OCI-LY1 (cell line): ENCODE data around the gene MRPL10.

Source experiments
- H2AFZ ChIP-seq: fragments of 200-600 bp; sonication (generic), shearing (Covaris generic); 2 replicates; pipeline ENCODE4 v1.6.0; 2014; ENCODE audit warnings: antibody characterized with exemption, mild to moderate bottlenecking, low read length
- H3F3A ChIP-seq: fragments of 200-600 bp; sonication (generic), shearing (Covaris generic); 2 replicates; pipeline ENCODE4 v1.6.0; 2014; ENCODE audit warnings: mild to moderate bottlenecking, antibody characterized with exemption, low read length, moderate library complexity; ENCODE audit not compliant: insufficient read depth
- H3K27ac ChIP-seq: fragments of 200-600 bp; sonication (generic); 2 replicates; pipeline ENCODE4 v1.5.1; 2014; ENCODE audit warnings: low read length, mixed run types, mild to moderate bottlenecking, low read depth; ENCODE audit not compliant: poor library complexity, severe bottlenecking
- H3K27me3 ChIP-seq: fragments of 200-600 bp; sonication (generic); 2 replicates; pipeline ENCODE4 v1.6.0; 2014; ENCODE audit warnings: antibody characterized with exemption, mild to moderate bottlenecking, low read length, moderate library complexity; ENCODE audit not compliant: insufficient read depth
- H3K36me3 ChIP-seq: fragments of 200-600 bp; sonication (generic); 2 replicates; pipeline ENCODE4 v1.6.1; 2014; ENCODE audit warnings: mild to moderate bottlenecking, antibody characterized with exemption, low read length, moderate library complexity, mixed read lengths; ENCODE audit not compliant: insufficient read depth
- H3K4me1 ChIP-seq: fragments of 200-600 bp; sonication (generic); 2 replicates; pipeline ENCODE4 v1.5.1; 2014; ENCODE audit warnings: mild to moderate bottlenecking, low read length, moderate library complexity; ENCODE audit not compliant: insufficient read depth, severe bottlenecking
- H3K4me2 ChIP-seq: fragments of 200-600 bp; sonication (generic), shearing (Covaris generic); 2 replicates; pipeline ENCODE4 v1.6.1; 2014; ENCODE audit warnings: low read length
- H3K4me3 ChIP-seq: fragments of 200-600 bp; sonication (generic); 2 replicates; pipeline ENCODE4 v1.5.1; 2014; ENCODE audit warnings: low read length, low read depth, mild to moderate bottlenecking, mixed read lengths; ENCODE audit not compliant: poor library complexity, severe bottlenecking
- H3K79me2 ChIP-seq: fragments of 200-600 bp; shearing (Covaris generic); 2 replicates; pipeline ENCODE4 v1.6.1; 2016; ENCODE audit warnings: mixed run types, low read length, mixed read lengths; ENCODE audit not compliant: insufficient read depth
- H3K9ac ChIP-seq: fragments of 200-600 bp; sonication (generic), shearing (Covaris generic); 2 replicates; pipeline ENCODE4 v1.6.1; 2014; ENCODE audit warnings: mild to moderate bottlenecking, low read length, mixed read lengths
- H3K9me2 ChIP-seq: fragments of 200-600 bp; sonication (generic), shearing (Covaris generic); 2 replicates; pipeline ENCODE4 v1.6.1; 2014; ENCODE audit warnings: low read depth, mild to moderate bottlenecking, low read length, mixed read lengths
- H3K9me3 ChIP-seq: fragments of 200-600 bp; shearing (Covaris generic); 2 replicates; pipeline ENCODE4 v1.6.1; 2014; ENCODE audit warnings: low read length, mixed read lengths
- H4K20me1 ChIP-seq: fragments of 200-600 bp; sonication (generic), shearing (Covaris generic); 2 replicates; pipeline ENCODE4 v1.6.0; 2016; ENCODE audit warnings: mild to moderate bottlenecking, low read length; ENCODE audit not compliant: insufficient read depth
- EZH2 ChIP-seq: fragments of 200-600 bp; sonication (generic), shearing (Covaris generic); IDR thresholded peaks from 2 replicates; pipeline ENCODE4 v1.8.0; 2017; ENCODE audit warnings: borderline replicate concordance, mixed run types, mild to moderate bottlenecking, antibody characterized with exemption, low read length, moderate library complexity, mixed read lengths
- TF ChIP-seq, protein P1 (sequence below): fragments of 200-600 bp; sonication (generic), shearing (Covaris generic); IDR thresholded peaks from 2 replicates; pipeline ENCODE4 v1.5.1; 2017; ENCODE audit warnings: mild to moderate bottlenecking, antibody characterized with exemption, low read length, moderate library complexity, mixed read lengths

MRPL10 gene

DNA sequence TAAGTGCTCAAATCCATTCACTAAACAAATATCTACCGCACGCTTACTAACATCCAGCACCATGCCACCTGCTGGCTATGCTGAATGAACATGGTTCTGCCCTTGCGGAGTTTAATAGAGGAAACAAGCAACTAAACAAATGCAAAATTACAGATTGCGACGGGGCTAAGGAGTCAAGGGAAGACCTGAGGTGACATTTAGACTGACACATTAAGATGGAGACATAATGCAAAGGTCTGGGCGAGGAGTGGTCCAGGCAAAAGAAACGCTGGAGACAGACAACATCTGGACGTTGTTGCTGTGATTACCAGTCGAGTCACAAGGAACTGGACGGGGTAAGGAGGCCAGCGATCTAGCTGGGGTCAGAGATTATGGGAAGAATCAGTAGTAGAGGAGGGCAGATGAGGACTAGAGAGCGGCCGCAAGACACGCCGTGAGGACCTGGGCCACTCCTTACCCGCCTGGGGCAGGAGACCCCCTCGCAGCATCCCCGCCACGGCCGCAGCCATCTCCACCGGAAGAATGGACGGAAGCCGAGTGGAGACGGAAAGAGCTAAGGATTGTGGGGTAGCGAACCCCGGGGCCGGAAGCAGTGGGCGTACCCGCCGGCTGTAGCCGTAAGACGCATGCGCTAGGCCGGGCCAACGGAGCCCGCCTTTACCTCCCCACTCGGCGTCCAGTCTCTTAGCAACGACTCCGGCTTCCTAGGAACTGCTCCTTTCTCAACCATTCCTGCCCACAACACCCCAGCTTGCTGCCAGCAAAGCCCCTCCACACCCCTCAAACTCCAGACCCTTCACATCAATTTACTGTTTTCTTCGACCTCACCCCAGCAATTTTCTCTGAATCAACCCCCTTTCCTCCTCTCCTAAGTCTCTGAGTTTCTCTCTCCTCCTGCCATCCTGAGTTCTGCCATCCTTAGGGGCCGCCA lies at the start of gene MRPL10, which contains the start of gene LRRC46:
Gene MRPL10, minus strand, starts transcription at position 539 of the 931 bp plus-strand sequence. Its CDS starts 30 bp downstream, at position 509.
Gene LRRC46, plus strand, starts transcription at position 668 of the 931 bp plus-strand sequence. CDS start 320 bp downstream, outside the sequence.
- peak within 1 kb of the TSS; percentile 93 for H3K4me3 ChIP-seq
- H3K9me3 ChIP-seq = no peaks in the 10 kb centered on the region
- peak within 1 kb of the TSS; percentile 83 for H3K9ac ChIP-seq
- H4K20me1 ChIP-seq = no peaks in the 10 kb centered on the region
- H3F3A ChIP-seq = no peaks in the 10 kb centered on the region
- no peaks in the 10 kb centered on the region for H3K9me2 ChIP-seq
- peak within 1 kb of the TSS; percentile 92 for H3K4me2 ChIP-seq
- no peak for TF ChIP-seq EZH2
- TF ChIP-seq, protein P1, sequence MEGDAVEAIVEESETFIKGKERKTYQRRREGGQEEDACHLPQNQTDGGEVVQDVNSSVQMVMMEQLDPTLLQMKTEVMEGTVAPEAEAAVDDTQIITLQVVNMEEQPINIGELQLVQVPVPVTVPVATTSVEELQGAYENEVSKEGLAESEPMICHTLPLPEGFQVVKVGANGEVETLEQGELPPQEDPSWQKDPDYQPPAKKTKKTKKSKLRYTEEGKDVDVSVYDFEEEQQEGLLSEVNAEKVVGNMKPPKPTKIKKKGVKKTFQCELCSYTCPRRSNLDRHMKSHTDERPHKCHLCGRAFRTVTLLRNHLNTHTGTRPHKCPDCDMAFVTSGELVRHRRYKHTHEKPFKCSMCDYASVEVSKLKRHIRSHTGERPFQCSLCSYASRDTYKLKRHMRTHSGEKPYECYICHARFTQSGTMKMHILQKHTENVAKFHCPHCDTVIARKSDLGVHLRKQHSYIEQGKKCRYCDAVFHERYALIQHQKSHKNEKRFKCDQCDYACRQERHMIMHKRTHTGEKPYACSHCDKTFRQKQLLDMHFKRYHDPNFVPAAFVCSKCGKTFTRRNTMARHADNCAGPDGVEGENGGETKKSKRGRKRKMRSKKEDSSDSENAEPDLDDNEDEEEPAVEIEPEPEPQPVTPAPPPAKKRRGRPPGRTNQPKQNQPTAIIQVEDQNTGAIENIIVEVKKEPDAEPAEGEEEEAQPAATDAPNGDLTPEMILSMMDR = peak; percentile 52; the same call in 1 of the 2 replicates
- H3K79me2 ChIP-seq = peaks cover 6% of the 10 kb centered on the region
- peak within 1 kb of the TSS; percentile 34 for H3K27ac ChIP-seq
- H3K4me1 ChIP-seq = peaks cover 22% of the 10 kb centered on the region
- H2AFZ ChIP-seq = 0 out of 2 replicates have a peak within 1 kb of the TSS, but pooled peaks have one; percentile 52
- H3K36me3 ChIP-seq = peaks cover 21% of the 10 kb centered on the region
- no peaks in the 10 kb centered on the region for H3K27me3 ChIP-seq

DNA sequence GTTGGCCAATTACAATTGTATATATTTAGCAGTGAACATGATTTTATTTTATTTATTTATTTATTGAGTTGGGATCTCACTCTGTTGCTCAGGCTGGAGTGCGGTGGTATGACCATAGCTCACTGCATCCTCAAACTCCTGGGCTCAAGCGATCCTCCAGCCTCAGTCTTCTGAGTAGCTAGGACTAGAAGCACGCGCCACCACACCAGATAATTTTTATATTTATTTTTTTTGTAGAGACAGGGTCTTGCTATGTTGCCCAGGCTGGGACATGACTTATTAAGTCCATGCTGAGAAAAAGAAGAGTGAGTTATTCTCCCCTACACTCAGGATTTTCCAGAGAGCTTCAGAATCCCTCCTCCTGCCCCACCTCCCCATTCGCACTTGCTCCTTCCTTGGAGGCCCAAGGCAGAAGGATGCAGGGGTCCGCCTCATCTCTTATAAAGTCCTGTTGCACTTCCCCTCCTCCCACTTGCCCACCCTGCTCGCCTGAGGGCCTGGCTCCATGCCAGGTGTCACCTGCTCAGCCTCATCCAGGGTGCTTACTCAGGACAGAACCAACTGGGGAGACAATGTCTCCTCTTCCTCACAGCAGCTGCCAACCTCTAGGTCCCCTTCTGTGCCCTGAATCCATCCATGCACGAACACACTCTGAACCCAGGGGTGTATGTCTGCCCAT lies 48.6 kb upstream of the MRPL10 start:
- H3K9me2 ChIP-seq = no peaks in the 10 kb centered on the region
- no peak overlapping the region for H3K4me2 ChIP-seq
- H3K9me3 ChIP-seq = no peaks in the 10 kb centered on the region
- no peaks in the 10 kb centered on the region for H3K36me3 ChIP-seq
- no peaks in the 10 kb centered on the region; the same call in 1 of the 2 replicates for H3K27me3 ChIP-seq
- no peaks in the 10 kb centered on the region for H4K20me1 ChIP-seq
- TF ChIP-seq, protein P1 = no peak
- TF ChIP-seq EZH2 = no peak
- no peaks in the 10 kb centered on the region for H3K4me1 ChIP-seq
- H2AFZ ChIP-seq = no peak overlapping the region
- H3K79me2 ChIP-seq = no peaks in the 10 kb centered on the region
- H3K9ac ChIP-seq = no peak overlapping the region
- no peak overlapping the region for H3K27ac ChIP-seq
- H3F3A ChIP-seq = no peaks in the 10 kb centered on the region
- no peak overlapping the region for H3K4me3 ChIP-seq

DNA sequence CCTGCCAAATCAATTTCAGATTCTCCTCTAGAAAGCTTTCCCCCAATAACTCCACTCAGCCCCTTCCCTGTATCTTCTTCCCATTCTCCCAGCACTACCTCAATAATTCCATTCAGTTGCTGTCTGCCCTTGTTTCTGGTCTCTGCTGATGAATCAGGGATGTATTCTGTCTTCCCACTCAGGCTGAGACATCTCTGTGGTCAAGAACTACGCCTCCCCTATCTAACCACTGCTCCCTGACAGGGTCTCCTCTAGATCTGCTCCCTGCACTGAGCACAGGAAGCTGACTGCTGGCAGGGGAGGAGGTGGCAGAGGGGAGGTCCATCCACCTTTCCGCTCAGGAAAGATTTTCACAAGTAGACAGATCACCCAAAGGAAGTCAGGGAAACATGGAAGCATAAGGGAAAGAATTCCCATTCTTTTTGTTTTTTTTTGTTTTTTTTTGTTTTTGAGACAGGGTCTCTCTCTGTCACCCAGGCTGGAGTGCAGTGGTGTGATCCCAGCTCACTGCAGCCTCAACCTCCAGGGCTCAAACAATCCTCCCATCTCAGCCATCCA lies 47.8 kb upstream of the MRPL10 start:
- H2AFZ ChIP-seq = no peak overlapping the region
- no peak overlapping the region for H3K4me2 ChIP-seq

More for the DNA sequence above, 47.8 kb upstream of the MRPL10 start:
- no peaks in the 10 kb centered on the region for H3K9me3 ChIP-seq
- H3K4me1 ChIP-seq = no peaks in the 10 kb centered on the region
- H3K9me2 ChIP-seq = no peaks in the 10 kb centered on the region
- no peaks in the 10 kb centered on the region; the same call in 1 of the 2 replicates for H3K27me3 ChIP-seq
- H3K27ac ChIP-seq = no peak overlapping the region
- H4K20me1 ChIP-seq = no peaks in the 10 kb centered on the region
- no peaks in the 10 kb centered on the region for H3F3A ChIP-seq
- no peak for TF ChIP-seq EZH2
- TF ChIP-seq, protein P1 = no peak
- H3K36me3 ChIP-seq = no peaks in the 10 kb centered on the region
- no peaks in the 10 kb centered on the region for H3K79me2 ChIP-seq
- H3K4me3 ChIP-seq = no peak overlapping the region
- H3K9ac ChIP-seq = no peak overlapping the region
